Measurements from ENCODE around the gene MRPL20.
"Not testable (repeated sequence)": the region's sequence is repeated elsewhere in the genome, so short reads cannot be mapped to it uniquely, and the experiment has no call there.

Gene MRPL20

DNA sequence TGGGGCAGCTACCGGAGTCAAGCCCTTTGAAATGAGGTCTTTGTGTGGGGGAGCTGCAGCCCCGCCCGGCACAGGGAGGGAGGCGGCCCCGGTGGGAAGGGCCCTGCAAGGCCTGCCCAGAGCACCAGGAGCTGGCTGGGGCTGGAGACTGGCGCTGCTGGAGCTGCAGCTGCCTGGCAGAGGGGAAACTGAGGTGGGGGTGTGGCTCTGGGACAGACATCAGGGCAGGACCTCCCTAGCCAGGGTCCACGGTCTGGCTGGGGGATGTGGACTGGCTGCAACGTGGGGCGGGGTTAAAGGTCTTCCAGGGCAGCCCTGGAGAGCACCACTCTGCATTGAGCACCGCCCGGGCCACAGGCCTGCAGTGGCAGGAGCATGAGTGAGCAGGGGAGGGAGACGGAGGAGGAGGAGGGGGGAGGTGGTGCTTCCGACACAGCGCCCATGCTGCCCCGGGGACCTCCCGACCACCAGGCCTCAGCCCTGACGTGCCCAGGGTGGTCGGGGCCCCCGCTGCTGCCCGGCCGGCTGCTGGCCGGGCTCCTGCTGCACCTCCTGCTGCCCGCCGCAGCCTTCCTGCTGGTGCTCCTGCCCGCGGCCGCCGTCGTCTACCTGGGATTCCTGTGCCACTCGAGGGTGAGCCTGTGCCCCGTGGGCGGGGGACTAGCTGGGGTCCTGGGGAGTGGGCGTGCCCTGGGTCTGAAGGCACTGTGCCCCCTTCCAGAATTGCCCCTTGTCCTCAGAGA is 18.8 kb upstream of the MRPL20 start:
- DNase-seq = no peak

DNA sequence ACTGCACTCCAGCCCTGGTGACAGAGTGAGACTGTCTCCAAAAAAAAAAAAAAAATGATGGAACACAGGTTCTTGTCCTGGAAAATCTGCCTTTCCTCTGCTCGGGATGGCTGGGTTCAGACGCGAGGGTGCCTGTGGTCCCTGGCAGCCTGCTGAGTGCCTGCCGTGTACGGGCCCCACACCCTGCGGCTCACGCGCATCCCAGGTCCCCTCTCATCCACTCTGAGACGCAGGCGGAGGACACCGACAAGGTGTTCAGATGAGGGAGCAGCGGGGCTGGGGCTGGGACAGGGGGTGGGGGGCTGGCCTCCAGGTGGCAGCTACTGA is 18.3 kb upstream of the MRPL20 start:
- DNase-seq = no peak

DNA sequence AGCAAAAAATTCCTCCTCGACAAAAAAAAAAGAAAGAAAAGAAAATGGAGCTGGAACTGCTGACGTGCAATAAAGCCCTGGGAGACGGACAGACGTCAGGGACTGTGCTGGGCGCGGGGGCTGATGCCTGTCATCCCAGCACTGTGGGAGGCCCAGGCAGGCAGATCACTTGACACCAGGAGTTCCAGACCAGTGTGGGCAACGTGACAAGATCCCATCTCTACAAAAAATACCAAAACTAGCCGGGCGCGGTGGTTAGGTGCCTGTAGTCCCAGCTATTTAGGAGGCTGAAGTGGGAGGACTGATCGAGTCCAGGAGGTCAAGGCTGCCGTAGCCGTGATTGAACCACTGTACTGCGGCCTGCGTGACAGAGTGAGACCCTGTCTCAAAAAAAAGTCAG is 17.6 kb upstream of the MRPL20 start:
- DNase-seq = no peak

DNA sequence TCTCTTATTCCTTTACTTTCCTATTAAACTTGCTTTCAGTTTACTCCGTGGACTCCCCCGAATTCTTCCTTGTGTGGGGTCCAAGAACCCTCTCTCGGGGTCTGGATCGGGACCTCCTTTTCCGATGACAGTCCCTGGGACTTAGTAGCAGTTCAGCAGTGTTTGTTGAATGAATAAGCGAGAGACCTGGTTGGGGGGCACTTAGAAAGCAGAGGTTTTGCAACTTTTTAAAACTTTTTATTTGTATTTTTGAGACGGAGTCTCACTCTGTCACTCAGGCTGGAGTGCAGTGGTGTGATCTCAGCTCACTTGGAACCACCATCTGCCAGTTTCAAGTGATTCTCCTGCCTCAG is 16.1 kb upstream of the MRPL20 start:
- no peak for DNase-seq

DNA sequence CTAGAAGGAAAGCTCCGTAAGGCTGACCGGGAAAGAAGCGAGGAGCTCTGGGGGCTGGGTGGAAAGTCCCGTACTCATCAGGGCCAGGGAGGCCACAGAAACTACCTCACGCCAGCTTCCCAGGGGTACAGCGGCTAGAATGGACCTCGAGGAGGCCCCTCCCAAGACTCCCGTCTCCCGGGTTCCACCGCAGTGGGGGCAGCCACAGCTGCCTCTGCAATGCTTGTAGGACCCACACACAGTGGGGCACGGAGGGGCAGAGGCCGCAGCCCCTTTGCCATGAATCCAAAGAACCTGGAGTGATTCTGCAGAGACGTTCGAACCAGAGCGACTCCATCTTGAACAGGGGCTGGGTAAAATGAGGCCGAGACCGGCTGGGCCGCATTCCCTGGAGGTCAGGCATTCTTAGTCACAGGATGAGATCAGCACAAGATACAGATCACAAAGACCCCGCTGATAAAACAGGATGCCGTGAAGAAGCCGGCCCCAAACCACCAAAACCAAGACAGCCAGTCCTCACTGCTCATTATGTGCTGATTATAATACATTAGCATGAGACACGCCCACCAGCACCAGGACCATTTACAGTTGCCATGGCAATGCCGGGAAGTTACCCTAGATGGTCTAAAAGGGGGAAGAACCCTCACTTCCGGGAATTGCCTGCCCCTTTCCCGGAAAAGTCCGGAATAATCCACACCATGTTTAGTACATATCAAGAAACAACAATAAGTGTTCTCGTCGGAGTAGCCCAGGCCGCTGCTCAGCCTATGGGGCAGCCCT is 15.6 kb upstream of the MRPL20 start:
- DNase-seq = peak; percentile 73

- DNase-seq = no peak
Measured at GRCh38 chr1:1421907-1422464, 14.9 kb upstream of the MRPL20 start.

DNA sequence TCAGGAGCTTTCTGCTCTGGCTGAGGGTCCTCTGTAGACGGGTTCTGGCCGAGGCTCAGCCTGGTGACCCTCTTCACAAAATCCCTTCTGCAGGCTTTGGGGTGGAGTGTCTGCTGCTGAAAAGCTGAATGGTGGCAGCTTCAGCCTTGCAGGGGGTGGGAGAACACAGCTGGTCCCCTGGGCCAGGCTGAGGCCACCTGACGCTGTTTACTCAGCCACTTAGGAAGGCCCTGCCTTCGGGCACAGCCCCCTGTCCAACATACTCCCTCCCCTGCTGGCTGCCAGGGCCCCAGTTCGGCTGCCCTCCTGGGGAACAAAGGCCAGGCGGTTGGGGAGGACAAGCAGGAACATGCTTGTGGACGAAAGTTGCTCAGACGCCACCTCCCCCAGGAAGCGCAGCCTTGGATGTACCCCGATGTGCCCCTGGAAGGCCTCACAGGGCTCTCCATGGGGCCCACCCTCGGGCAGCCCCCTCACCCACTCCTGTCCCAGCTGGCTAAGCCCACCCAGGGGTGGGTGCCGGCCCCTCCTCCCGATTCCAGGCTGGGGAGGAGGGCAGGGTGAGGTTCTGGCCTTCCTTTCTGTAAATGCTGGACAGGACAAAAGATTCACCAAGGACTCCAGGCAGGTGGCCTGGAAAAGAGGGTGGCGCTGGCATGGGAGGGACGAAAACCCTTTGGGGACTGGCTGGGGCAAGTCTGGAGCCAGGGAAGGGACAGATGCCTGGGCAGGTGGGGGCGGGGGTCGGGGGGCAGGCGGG is 14.2 kb upstream of the MRPL20 start, which contains the start of gene ANKRD65:
ANKRD65 (minus strand) TSS at position 130 of the 760 bp plus-strand sequence. CDS start 271 bp downstream, outside the sequence.
- DNase-seq = no peak

- no peak for DNase-seq
Measured at GRCh38 chr1:1420654-1421141, 13.6 kb upstream of the MRPL20 start.

DNA sequence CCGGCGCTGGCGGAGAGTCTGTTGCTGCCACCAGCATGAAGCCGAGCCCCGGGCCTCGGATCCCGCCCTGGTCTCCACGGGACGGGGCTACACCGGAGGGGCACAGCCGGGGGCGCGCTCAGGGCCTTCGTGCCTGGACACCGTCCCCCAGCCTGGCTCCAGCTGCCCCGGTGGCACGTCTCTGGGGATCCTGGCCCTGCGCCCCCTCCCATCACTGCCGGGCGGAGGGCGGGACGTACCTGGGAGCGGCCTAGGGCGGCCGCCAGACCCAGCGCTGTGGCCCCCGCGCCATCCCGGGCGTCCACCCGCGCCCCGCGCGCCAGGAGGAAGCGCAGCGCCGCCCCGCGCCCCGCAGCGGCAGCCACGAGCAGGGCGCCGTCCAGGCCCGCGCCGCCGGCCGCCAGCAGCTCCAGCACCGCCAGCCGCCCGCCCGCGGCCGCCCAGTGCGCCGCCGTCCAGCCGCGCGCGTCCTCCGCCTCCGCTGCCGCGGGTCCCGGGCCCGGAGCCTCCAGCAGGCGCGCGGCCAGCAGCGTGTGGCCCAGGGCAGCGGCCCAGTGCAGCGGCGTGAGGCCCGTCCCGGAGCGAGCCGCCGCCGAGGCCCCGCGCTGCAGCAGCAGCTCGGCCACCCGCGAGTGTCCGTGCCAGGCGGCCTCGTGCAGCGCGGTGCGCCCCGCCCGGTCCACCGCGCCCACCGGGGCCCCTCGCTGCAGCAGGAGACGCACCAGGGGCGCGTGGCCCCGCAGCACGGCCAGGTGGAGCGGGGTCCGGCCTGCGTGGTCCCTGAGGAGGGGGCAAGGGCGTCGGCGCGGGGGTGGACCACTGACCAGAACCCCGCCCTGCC is 12.9 kb upstream of the MRPL20 start:
- no peak for DNase-seq

- no peak for DNase-seq
Measured at GRCh38 chr1:1419363-1419812, 12.3 kb upstream of the MRPL20 start.

DNA sequence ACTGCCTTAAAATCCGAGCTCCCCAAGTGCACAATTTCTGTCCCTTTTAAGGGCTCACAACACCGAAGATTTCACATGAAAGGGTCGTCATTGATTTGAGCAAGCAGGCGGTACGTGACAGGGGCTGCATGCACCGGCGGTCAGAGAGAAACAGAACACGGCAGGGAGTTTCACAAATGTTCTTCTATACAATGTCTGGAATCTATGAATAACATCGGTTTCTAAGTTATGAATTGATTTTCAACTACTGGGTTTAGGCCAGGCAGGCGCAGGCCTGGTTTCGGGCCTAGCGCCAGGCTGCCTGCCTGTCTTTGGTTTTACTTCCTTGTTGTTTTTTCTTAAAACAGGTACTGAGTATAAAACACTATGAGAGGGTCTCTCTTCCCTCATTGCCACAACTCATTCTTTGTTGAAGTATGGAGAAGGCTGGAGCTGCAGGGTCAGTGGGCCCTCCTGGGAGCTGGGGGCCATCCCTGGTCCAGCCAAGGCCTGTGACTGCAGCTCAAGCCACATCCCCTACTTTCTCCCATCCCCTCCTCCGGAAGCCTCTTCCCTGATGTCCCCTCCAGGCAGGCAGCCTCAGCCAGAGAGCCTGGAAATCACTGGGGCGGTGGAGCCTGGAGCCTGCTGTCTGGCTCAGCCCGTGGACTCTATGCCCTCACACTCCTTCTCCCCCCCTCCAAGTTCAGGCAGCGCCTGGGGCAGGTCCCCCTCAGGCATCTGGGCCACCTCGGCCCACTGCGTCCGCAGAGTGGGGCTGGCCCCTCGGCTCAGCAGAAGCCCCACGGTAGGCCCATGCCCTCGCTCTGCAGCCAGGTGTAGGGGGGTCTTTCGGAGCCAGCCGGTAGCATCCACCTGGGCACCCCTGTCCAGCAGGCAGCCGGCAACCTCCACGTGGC is 11.6 kb upstream of the MRPL20 start:
- no peak for DNase-seq

GRCh38 chr1:1417825-1418463 is 10.9 kb upstream of the MRPL20 start:
- not testable (repeated sequence) for DNase-seq

GRCh38 chr1:1417396-1417795 is 10.3 kb upstream of the MRPL20 start:
- DNase-seq = not testable (repeated sequence)

DNA sequence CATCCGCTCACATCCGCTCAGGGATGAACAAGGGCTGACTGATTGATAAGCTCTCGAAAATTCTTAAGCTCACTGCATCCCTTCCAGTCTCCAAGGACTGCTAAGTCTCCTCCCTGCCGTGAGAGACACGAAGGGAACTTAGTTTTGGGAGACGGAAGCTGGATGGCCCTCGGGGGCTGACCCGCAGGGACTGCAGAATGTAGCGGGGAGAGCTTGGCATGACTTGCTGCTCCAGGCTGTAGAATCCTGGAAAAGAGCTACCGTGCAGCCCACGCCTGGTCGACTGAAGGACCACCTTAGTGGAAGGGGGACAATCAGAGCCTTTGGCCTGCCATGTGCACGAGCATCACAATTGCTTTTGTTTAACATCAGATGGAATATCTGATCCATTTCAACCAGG is 8.7 kb upstream of the MRPL20 start:
- DNase-seq = no peak

- not testable (repeated sequence) for DNase-seq
Measured at GRCh38 chr1:1412311-1412902, 5.3 kb upstream of the MRPL20 start.

- no peak for DNase-seq
Measured at GRCh38 chr1:1411626-1412025, 4.5 kb upstream of the MRPL20 start.

DNA sequence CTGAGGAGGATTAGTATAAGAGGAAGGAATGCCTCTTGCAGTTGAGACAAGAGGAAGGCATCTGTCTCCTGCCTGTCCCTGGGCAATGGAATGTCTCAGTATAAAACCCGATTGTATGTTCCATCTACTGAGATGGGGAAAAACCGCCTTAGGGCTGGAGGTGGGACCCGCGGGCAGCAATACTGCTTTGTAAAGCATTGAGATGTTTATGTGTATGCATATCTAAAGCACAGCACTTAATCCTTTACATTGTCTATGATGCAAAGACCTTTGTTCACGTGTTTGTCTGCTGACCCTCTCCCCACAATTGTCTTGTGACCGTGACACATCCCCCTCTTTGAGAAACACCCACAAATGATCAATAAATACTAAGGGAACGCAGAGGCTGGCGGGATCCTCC is 3.1 kb upstream of the MRPL20 start:
- DNase-seq = not testable (repeated sequence)

DNA sequence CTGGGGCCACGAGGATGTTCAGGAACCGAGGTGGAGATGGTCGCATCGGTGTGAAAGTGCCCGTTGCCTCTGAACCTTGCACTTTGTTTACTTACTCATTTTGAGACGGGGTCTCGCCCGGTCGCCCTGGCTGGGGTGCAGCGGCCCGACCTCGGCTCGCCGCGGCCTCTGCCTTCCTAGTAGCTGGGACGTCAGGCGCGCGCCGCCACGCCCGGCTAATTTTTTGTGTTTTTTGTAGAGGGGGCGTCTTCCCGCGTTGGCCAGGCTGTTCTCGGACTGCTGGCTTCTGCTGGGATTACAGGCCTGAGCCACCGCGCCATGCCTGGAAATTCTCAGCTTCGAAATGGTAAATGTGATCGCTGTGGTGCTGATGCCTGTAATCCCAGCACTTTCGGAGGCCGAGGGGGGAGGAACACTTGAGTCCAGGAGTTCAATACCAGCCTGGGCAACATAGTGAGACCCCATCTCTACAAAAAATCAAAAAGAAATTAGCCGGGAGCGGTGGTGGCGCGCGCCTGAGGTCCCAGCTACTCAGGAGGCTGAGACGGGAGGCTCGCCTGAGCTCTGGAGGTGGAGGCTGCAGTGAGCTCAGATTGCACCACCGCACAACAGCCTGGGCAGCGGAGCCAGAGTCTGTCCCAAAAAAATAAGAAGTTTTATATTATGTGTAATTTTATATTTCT is 684 bp upstream of the MRPL20 start:
- peak; percentile 40 for DNase-seq

DNA sequence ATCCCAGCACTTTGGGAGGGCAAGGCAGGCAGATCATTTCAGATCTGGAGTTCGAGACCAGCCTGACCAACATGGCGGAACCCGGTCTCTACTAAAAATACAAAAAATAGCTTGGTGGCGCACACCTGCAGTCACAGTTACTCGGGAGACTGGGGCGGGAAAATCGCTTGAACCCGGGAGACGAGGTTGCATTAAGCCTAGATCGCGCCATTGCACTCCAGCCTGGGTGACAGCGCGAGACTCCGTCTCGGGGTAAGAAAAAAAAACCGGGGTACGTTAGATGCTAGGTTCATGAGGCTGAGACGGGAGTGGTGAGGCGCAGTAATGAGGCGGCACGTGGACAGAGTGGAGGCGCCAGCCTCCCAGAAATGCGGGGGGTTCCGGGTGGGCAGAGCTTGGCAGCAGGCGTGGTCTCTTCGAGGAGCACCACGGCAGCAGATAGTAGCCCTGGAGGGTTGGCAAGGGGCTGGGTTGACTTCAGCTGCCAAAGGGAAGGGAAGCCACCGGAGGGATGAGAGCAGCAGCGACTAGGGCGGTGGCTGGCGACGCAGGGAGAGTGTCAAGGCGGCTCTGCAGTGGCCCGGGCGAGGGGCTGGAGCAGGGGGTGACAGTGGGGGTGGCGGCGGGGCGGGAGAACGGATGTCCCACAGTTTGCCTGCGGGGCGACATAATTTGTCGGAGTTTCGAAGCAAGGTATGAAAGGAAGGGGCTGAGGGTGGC is 832 bp downstream of the MRPL20 start:
- DNase-seq = no peak

Measured in EL (cell line).